Measurements from ENCODE around the gene SCEL. TPM values are rescaled to one million over a fixed set of nuclear protein-coding genes. Genes with fewer than 3 reads are reported as not detected.
A peak's percentile ranks its signal among the peaks of the same experiment; 100 is the strongest.

Gene SCEL
- total RNA-seq, 6 experiments from 2014 or later: not detected

- Mint-ChIP-seq H3K4me3 (no peak overlapping the region), H3K27ac (no peak overlapping the region), H3K27me3 (ENCODE audit: insufficient read depth) (no peaks in the 10 kb centered on the region), H3K9me3 (peaks cover 16% of the 10 kb centered on the region; the same call in 1 of the 2 replicates), H3K36me3 (ENCODE audit: low read depth) (no peaks in the 10 kb centered on the region), H3K4me1 (ENCODE audit: low read depth) (no peaks in the 10 kb centered on the region)
- TF ChIP-seq CTCF (IDR thresholded peaks at IDR 0.05): no peak
- no peak for DNase-seq
Measured at GRCh38 chr13:77558016-77558415, 22.5 kb downstream of the SCEL start.

DNA sequence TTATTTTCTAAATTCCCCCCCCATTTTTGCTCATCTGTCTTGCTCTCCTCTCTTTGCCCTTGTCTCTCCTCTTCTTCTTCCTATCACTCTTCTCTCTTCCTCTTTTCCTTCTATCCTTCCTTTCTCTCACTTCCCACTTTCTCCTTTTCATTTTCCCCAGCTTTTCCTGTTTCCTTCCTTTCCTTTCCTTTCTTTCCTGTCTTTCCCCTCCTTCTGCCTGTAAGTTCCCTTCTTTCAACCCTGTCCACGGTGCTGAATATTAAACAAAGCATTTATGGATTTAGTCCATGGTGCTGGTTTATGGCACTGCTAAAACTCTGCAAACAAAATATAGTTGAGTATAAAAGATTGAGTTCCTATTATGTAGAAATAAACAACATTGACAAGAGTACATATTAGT is 27.6 kb downstream of the SCEL start:
- no peak for DNase-seq
- no peak for TF ChIP-seq CTCF (IDR thresholded peaks at IDR 0.05)
- peaks cover 11% of the 10 kb centered on the region; the same call in 1 of the 2 replicates for H3K9me3 Mint-ChIP-seq
- no peaks in the 10 kb centered on the region for H3K36me3 Mint-ChIP-seq (ENCODE audit: low read depth)
- H3K27me3 Mint-ChIP-seq (ENCODE audit: insufficient read depth): no peaks in the 10 kb centered on the region
- H3K4me1 Mint-ChIP-seq (ENCODE audit: low read depth): no peaks in the 10 kb centered on the region
- no peak overlapping the region for H3K4me3 Mint-ChIP-seq
- no peak overlapping the region for H3K27ac Mint-ChIP-seq

DNA sequence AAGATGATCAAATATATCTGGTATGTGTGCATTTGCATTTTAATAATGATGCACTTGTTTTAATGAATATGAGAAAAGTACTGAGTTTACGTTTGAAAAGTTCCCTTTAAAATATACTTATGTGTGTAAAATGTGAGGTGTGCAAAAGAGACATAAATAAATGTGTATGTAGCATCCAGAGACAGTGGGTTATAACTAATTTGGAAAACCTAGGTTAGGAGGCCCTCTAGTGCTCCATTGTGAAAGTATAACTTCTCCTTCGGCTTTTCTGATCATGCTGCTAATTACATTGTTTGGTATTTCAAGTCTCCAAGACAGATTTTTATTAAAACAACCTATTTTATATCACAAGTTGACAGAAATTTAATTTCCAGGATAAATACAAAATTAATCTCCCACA is 30.1 kb downstream of the SCEL start:
- peak; percentile 4 for DNase-seq
- no peaks in the 10 kb centered on the region for H3K36me3 Mint-ChIP-seq (ENCODE audit: low read depth)
- H3K27ac Mint-ChIP-seq: no peak overlapping the region
- TF ChIP-seq CTCF (IDR thresholded peaks at IDR 0.05): peak; percentile 63
- H3K4me1 Mint-ChIP-seq (ENCODE audit: low read depth): no peaks in the 10 kb centered on the region
- H3K27me3 Mint-ChIP-seq (ENCODE audit: insufficient read depth): no peaks in the 10 kb centered on the region
- H3K4me3 Mint-ChIP-seq: no peak overlapping the region
- H3K9me3 Mint-ChIP-seq: peaks cover 11% of the 10 kb centered on the region; the same call in 1 of the 2 replicates

GRCh38 chr13:77571956-77572355 is 36.5 kb downstream of the SCEL start:
- Mint-ChIP-seq H3K4me1 (ENCODE audit: low read depth) (no peaks in the 10 kb centered on the region), H3K27me3 (ENCODE audit: insufficient read depth) (peaks cover 1% of the 10 kb centered on the region), H3K4me3 (no peak overlapping the region)

GRCh38 chr13:77574096-77574495 is 38.6 kb downstream of the SCEL start:
- peaks cover 17% of the 10 kb centered on the region; the same call in 1 of the 2 replicates for H3K9me3 Mint-ChIP-seq
- no peak overlapping the region for H3K27ac Mint-ChIP-seq
- H3K27me3 Mint-ChIP-seq (ENCODE audit: insufficient read depth): peaks cover 1% of the 10 kb centered on the region
- TF ChIP-seq CTCF (IDR thresholded peaks at IDR 0.05): no peak
- no peaks in the 10 kb centered on the region for H3K4me1 Mint-ChIP-seq (ENCODE audit: low read depth)
- H3K4me3 Mint-ChIP-seq: no peak overlapping the region
- no peaks in the 10 kb centered on the region for H3K36me3 Mint-ChIP-seq (ENCODE audit: low read depth)
- DNase-seq: no peak

More at GRCh38 chr13:77571956-77572355, 36.5 kb downstream of the SCEL start:
- TF ChIP-seq CTCF (IDR thresholded peaks at IDR 0.05): no peak
- Mint-ChIP-seq H3K9me3 (peaks cover 8% of the 10 kb centered on the region; the same call in 1 of the 2 replicates), H3K36me3 (ENCODE audit: low read depth) (no peaks in the 10 kb centered on the region), H3K27ac (no peak overlapping the region)
- no peak for DNase-seq

GRCh38 chr13:77579959-77580358 is 44.5 kb downstream of the SCEL start:
- Mint-ChIP-seq H3K27ac (no peak overlapping the region), H3K9me3 (peaks cover 21% of the 10 kb centered on the region; the same call in 1 of the 2 replicates), H3K27me3 (ENCODE audit: insufficient read depth) (peaks cover 1% of the 10 kb centered on the region; the same call in 1 of the 2 replicates), H3K4me1 (ENCODE audit: low read depth) (no peaks in the 10 kb centered on the region), H3K36me3 (ENCODE audit: low read depth) (no peaks in the 10 kb centered on the region), H3K4me3 (no peak overlapping the region)
- DNase-seq: no peak
- TF ChIP-seq CTCF (IDR thresholded peaks at IDR 0.05): no peak

All from HFFc6 (cell line).